Keratinocyte (primary cell): ENCODE measurements around the gene ICE2. TPM values are rescaled to one million over a fixed set of nuclear protein-coding genes. Genes with fewer than 3 reads are reported as not detected.

Experiments
- DNase-seq: peaks from one replicate; pipeline ENCODE4 v3.0.0-alpha.2; 2011; ENCODE audit warnings: low read depth, missing footprints, low spot score
- FAIRE-seq: peaks from 2 replicates; lab custom pipeline; 2011; peaks lifted over from hg19 to GRCh38; lab: Jason Lieb, UNC
- H2AFZ ChIP-seq: 2 replicates; pipeline ENCODE4 v1.6.0; 2012; ENCODE audit warnings: low read length, control low read depth, inconsistent platforms; ENCODE audit not compliant: control insufficient read depth
- H3K27ac ChIP-seq: 2 replicates; pipeline ENCODE4 v1.5.1; 2011; ENCODE audit warnings: low read length; ENCODE audit not compliant: control insufficient read depth, insufficient read depth
- H3K27me3 ChIP-seq: 3 replicates; pipeline ENCODE4 v1.6.0; 2011; ENCODE audit warnings: low read length; ENCODE audit not compliant: control insufficient read depth, insufficient read depth; ENCODE audit errors: extremely low read depth
- H3K36me3 ChIP-seq, 2 experiments: 2 replicates in 1 of 2; 3 replicates in 1 of 2; pipeline ENCODE4 v1.5.1; 2011; ENCODE audit warnings: low read length in 2 of 2, mild to moderate bottlenecking in 1 of 2; ENCODE audit not compliant: control insufficient read depth in 2 of 2, insufficient read depth in 2 of 2; ENCODE audit errors: extremely low read depth in 1 of 2
- H3K4me1 ChIP-seq: 3 replicates; pipeline ENCODE4 v1.5.1; 2011; ENCODE audit warnings: low read length; ENCODE audit not compliant: control insufficient read depth, insufficient read depth; ENCODE audit errors: extremely low read depth
- H3K4me2 ChIP-seq: 3 replicates; pipeline ENCODE4 v1.6.0; 2011; ENCODE audit warnings: low read depth, low read length; ENCODE audit not compliant: control insufficient read depth, insufficient read depth; ENCODE audit errors: extremely low read depth
- H3K4me3 ChIP-seq, 3 experiments: fragments of 200-600 bp in 1 of 3; sonication (generic) in 1 of 3; 2 replicates in 2 of 3; 3 replicates in 1 of 3; pipeline ENCODE4 v1.5.1; 2011 to 2016; ENCODE audit warnings: low read length in 3 of 3, mild to moderate bottlenecking in 3 of 3, control low read depth in 2 of 3, inconsistent platforms in 1 of 3, low read depth in 1 of 3, mixed read lengths in 1 of 3, mixed run types in 1 of 3, moderate library complexity in 1 of 3; ENCODE audit not compliant: control insufficient read depth in 2 of 3, insufficient read depth in 2 of 3; ENCODE audit errors: extremely low read depth in 1 of 3
- H3K79me2 ChIP-seq: 2 replicates; pipeline ENCODE4 v1.6.0; 2012; ENCODE audit warnings: low read length; ENCODE audit not compliant: control insufficient read depth, insufficient read depth
- H3K9ac ChIP-seq: 3 replicates; pipeline ENCODE4 v1.6.0; 2011; ENCODE audit warnings: low read length; ENCODE audit not compliant: control insufficient read depth, insufficient read depth; ENCODE audit errors: extremely low read depth
- H3K9me1 ChIP-seq: 3 replicates; pipeline ENCODE4 v1.6.0; 2011; ENCODE audit warnings: low read length; ENCODE audit not compliant: control insufficient read depth, insufficient read depth; ENCODE audit errors: extremely low read depth
- H3K9me3 ChIP-seq: 2 replicates; pipeline ENCODE4 v1.5.1; 2012; ENCODE audit warnings: low read depth, low read length; ENCODE audit not compliant: control insufficient read depth
- H4K20me1 ChIP-seq: 3 replicates; pipeline ENCODE4 v1.6.0; 2011; ENCODE audit warnings: low read length; ENCODE audit not compliant: control insufficient read depth, insufficient read depth; ENCODE audit errors: extremely low read depth
- CTCF ChIP-seq, 3 experiments: IDR thresholded peaks in 1 of 3; conservative IDR thresholded peaks in 1 of 3; optimal IDR thresholded peaks in 1 of 3; 2 replicates in 2 of 3; 3 replicates in 1 of 3; pipeline versions ENCODE3 to v1.5.1; 2011; ENCODE audit warnings: low read length in 3 of 3, mild to moderate bottlenecking in 3 of 3, moderate library complexity in 2 of 3, control low read depth in 1 of 3, inconsistent platforms in 1 of 3; ENCODE audit not compliant: insufficient read depth in 2 of 3; ENCODE audit errors: extremely low read depth in 1 of 3
- EZH2 ChIP-seq: IDR thresholded peaks from one replicate; pipeline ENCODE4 v1.6.1; 2012; ENCODE audit warnings: inconsistent platforms, mild to moderate bottlenecking, low read length, moderate library complexity
- dilution Hi-C: fragments of 300-500 bp; cut with MboI; formaldehyde crosslinking; loops from one replicate; pipeline ENCODE4 v1.7.0; 2020; ENCODE audit warnings: low sequenced_read_pairs; ENCODE audit not compliant: extremely low pct_ligation_motif_present
- polyA plus RNA-seq, 5 experiments: library from polyadenylated mRNA; depleted of rRNA in 3 of 5; stranded (reverse) in 3 of 5; stranded (forward) in 1 of 5; unstranded in 1 of 5; fragments of >200 nt; gene quantifications; 1 replicate in 1 of 5; 2 replicates in 3 of 5; 3 replicates in 1 of 5; pipeline versions ENCODE4 v1.2.1 to v1.2.3, GENCODE V29; 2011 to 2012; ENCODE audit warnings: missing spikeins in 2 of 5, low read depth in 1 of 5, low replicate concordance in 1 of 5

The ICE2 gene
- polyA plus RNA-seq, 1 donor (not counting 4 experiments of a cell fraction or from before 2014, with no cell fraction given), result 34.1 TPM

- Histone ChIP-seq H3K9me1 (no peaks in the 10 kb centered on the region), H3K27me3 (no peaks in the 10 kb centered on the region), H3K4me3 (no peak overlapping the region), H3K27ac (no peak overlapping the region), H4K20me1 (no peaks in the 10 kb centered on the region), H3K4me1 (no peaks in the 10 kb centered on the region), H3K36me3 (no peaks in the 10 kb centered on the region), H3K4me2 (no peak overlapping the region), H3K9me3 (no peaks in the 10 kb centered on the region), H3K79me2 (no peaks in the 10 kb centered on the region), H3K9ac (no peak overlapping the region), H2AFZ (no peak overlapping the region)
- FAIRE-seq (no peak), DNase-seq (no peak)
- no peak for TF ChIP-seq CTCF (optimal IDR thresholded peaks at IDR 0.05 in 1 of 3, IDR thresholded peaks at IDR 0.05 in 1 of 3, conservative IDR thresholded peaks at IDR 0.05 in 1 of 3; ENCODE audit: extremely low read depth in 1 of 3, insufficient read depth in 2 of 3, low read length in 3 of 3)
- no peak for TF ChIP-seq EZH2
- dilution Hi-C loops, result no loop called here
Observed at GRCh38 chr15:60493166-60493565, 14.2 kb upstream of the ICE2 start.

GRCh38 chr15:60486742-60487141 lies 7.8 kb upstream of the ICE2 start:
- H3K9ac ChIP-seq, result no peak overlapping the region
- H3K27me3 ChIP-seq, result no peaks in the 10 kb centered on the region
- no peak overlapping the region for H3K4me3 ChIP-seq
- no peak overlapping the region for H2AFZ ChIP-seq
- no peak overlapping the region for H3K27ac ChIP-seq
- DNase-seq, result no peak
- H3K9me3 ChIP-seq, result no peaks in the 10 kb centered on the region
- no peaks in the 10 kb centered on the region for H3K9me1 ChIP-seq
- no peak for FAIRE-seq
- dilution Hi-C loops, result no loop called here
- no peaks in the 10 kb centered on the region for H3K36me3 ChIP-seq
- TF ChIP-seq CTCF (optimal IDR thresholded peaks at IDR 0.05 in 1 of 3, IDR thresholded peaks at IDR 0.05 in 1 of 3, conservative IDR thresholded peaks at IDR 0.05 in 1 of 3; ENCODE audit: extremely low read depth in 1 of 3, insufficient read depth in 2 of 3, low read length in 3 of 3) (no peak), EZH2 (no peak)
- no peaks in the 10 kb centered on the region for H3K79me2 ChIP-seq
- H4K20me1 ChIP-seq, result no peaks in the 10 kb centered on the region
- H3K4me1 ChIP-seq, result no peaks in the 10 kb centered on the region
- H3K4me2 ChIP-seq, result no peak overlapping the region
